HG03159 (cell line): Measurements from ENCODE around the gene YJEFN3.

Experiments used
- ATAC-seq: cut with Tn5 transposase; IDR thresholded peaks from one replicate; pipeline ENCODE4 v1.9.1; 2021; ENCODE audit warnings: mild to moderate bottlenecking, moderate library complexity; ENCODE audit not compliant: unreplicated experiment

The YJEFN3 gene

DNA sequence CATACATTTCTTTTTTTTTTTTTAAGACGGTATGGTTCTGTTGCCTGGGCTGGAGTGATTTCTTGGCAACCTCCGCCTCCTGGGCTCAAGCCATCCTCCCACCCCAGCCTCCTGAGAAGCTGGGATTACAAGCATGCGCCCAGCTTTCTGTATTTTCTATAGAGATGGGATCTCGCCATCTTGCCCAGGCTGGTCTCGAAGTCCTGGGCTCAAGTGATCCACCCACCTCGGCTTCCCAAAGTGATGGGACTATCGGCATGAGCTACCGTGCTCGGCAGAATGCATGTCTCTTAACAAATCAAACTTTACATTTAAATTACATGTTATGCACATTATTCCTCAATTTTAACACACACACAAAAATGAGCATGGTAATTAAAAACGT, 11.5 kb upstream of the YJEFN3 start:
- ATAC-seq = no peak

- no peak for ATAC-seq
These were observed 7.7 kb upstream of the YJEFN3 start for GRCh38 chr19:19520989-19521388.

DNA sequence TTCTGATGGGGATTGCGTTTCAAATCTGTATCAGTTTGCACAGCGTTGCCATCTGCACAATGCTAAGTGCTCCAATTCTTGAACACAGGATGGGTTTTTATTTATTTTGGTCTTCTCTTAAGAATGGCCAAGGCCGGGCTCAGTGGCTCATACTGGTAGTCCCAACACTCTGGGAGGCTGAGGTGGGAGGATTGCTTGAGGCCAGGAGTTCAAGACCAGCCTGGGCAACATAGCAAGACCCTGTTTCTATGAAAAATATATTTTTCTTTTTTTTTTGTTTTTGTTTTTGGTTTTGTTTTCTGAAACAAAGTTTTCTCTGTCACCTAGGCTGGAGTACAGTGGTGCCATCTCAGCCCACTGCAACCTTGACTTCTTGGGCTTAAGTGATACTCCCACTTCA, 5.5 kb upstream of the YJEFN3 start:
- ATAC-seq = no peak

GRCh38 chr19:19524053-19524452, 4.7 kb upstream of the YJEFN3 start:
- ATAC-seq = no peak

DNA sequence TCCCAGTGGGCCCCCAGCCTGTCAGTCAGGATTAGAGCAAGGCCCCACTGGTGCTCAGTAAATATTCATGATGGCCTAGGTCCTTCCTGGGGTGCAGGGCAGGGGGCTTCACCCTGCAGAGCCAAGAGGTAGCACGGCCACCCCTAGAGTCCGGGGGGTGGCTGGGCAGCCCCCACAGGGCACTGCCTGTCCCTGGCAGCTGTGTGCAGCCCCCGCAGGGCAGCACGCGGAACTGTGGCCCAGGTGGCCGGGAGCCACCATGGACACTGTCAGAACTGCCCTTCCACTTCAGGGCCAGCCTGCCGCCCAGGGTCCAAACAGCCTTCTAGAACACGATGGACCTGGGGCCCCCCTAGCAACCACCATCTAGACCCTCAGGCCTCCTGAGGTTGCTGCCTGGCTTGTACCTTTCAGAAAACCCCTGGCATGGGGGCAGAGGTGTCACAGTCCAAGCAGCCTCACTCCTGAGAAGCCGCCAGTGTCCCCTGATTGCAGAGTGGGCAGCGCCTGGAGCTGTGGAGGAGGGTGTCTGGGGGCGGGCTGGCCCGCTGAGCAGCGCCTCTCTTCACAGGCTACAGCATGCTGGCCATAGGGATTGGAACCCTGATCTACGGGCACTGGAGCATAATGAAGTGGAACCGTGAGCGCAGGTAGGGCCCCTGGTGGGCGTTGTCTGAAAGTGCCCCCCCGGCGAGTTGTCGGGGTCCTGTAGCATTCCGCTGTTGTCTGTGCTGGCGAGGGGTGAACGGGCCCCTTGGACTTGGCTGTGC, 2.9 kb upstream of the YJEFN3 start:
- ATAC-seq = no peak

DNA sequence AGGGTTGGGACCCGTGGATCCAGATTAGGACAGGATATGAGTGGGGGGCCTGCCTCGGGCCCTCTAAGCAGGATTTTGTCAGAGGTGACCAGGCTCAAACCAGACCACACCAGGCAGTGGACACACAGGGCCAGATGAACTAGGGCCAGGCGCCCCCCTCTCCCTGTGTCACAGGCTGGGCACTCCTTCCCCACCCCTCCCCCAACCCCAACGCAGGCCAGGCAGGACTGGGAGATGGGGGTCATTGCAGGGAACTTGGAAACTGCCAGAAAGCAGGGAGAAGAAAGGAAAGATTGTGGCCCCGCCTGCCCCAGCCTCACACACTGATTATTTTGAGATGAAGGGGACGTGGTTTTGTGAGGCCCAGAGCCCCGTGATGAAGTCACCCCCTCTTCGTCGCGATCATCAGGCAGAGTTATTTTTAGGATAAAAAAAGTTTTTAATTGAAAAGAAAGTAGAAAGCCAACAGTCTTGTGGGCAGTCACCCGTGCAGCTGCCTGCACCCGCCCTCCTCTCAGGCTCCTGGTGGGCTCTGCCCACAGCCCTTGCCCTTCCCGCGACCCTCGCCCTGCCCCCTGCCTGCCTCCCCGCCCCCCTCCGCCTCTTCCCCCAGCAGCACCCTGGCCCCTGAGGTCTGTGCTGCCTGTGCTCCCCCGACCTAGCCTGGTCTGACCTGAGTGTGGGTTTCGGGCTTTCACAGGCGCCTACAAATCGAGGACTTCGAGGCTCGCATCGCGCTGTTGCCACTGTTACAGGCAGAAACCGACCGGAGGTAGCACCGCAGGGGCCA, 1.9 kb upstream of the YJEFN3 start:
- no peak for ATAC-seq

GRCh38 chr19:19527371-19527656, 1.4 kb upstream of the YJEFN3 start:
- ATAC-seq = no peak

- ATAC-seq = no peak
These were observed 761 bp upstream of the YJEFN3 start for GRCh38 chr19:19527674-19528625.

- no peak for ATAC-seq
These were observed 1.2 kb downstream of the YJEFN3 start for GRCh38 chr19:19529783-19530422.

DNA sequence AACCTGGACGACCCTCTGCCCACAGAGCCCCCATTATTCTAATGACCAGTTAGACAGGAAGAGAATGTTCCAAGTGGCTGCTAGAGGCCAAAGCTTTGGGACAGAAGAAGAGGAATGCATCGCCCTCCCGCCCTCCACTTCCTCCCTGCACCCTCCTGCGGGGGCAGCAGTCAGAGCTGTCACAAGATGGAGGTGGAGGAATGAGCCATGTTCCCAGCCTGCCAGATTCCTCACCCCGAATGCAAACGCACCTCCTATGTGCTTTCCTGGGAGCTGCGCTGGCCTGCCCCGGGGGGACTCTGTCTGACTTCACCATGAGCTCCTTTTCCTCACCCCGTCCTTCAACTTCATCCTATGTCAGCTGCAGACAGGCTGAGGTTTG, 1.7 kb downstream of the YJEFN3 start:
- ATAC-seq = no peak

DNA sequence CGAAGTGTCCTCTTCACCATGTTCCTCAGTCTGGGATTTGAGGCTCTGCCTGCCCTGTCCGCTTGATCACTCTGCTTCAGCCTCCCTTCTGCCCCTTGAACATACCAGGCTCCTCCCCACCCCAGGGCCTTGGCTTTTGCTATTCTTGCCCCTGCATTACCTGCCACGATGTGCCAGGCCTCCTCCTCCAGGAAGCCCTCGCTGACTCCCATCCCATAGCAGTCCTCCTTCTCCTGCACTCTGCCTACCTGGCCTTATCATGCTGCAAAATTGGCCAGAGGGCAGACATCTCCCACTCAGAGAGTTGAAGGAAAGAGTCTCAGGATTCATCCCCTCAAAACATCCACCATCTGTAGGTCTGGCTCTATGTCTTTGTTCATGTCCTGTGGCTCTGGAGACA, 2.2 kb downstream of the YJEFN3 start:
- no peak for ATAC-seq

GRCh38 chr19:19531951-19532805, 3.5 kb downstream of the YJEFN3 start:
- ATAC-seq = no peak

GRCh38 chr19:19532806-19533701, 4.3 kb downstream of the YJEFN3 start:
- ATAC-seq = no peak

DNA sequence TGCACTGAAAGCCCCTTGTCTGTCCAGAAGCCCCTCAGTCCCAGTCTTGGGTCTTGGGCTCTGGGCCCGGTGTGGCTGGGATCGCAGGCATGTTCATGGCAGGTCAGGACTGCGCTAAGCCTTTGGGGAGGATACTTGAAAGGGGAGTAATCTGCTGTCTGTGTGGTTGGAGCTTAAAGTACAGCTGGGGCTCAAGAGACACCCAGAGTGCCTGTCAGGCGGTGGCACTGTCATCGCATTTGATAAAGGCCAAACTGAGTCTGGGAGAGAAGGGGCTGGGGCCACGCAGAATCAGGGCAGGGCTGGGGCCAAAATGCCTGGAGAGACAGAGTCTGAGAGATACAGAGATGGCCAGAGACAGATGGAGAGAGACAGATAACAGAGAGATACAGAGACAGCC, 5.1 kb downstream of the YJEFN3 start:
- ATAC-seq = no peak

GRCh38 chr19:19534556-19535265, 6.0 kb downstream of the YJEFN3 start:
- no peak for ATAC-seq

- ATAC-seq = no peak
These were observed 6.8 kb downstream of the YJEFN3 start for GRCh38 chr19:19535311-19536191.
